HCT116 (cell line): ENCODE results near the gene ARMC8.

Experiments used
- CEBPB ChIP-seq: IDR thresholded peaks from 2 replicates; pipeline ENCODE4 v1.6.1; 2012; ENCODE audit warnings: low read depth
- EGR1 ChIP-seq: IDR thresholded peaks from 2 replicates; pipeline ENCODE4 v1.6.1; 2012; ENCODE audit warnings: low read depth
- EZH2 ChIP-seq: fragments of 200-600 bp; sonication (generic); IDR thresholded peaks from 2 replicates; pipeline ENCODE4 v1.6.1; 2017; ENCODE audit warnings: antibody characterized with exemption, mixed run types
- EZH2phosphoT487 ChIP-seq: fragments of 200-600 bp; IDR thresholded peaks from 2 replicates; pipeline ENCODE4 v1.6.1; 2018; ENCODE audit warnings: antibody characterized with exemption, borderline replicate concordance
- POLR2A ChIP-seq: IDR thresholded peaks from 2 replicates; pipeline ENCODE4 v1.7.0; 2011; ENCODE audit warnings: borderline replicate concordance; ENCODE audit not compliant: insufficient read depth, insufficient read length; ENCODE audit errors: extremely low read depth
- POLR2AphosphoS5 ChIP-seq: IDR thresholded peaks from 2 replicates; pipeline ENCODE4 v1.6.1; 2011; ENCODE audit warnings: mild to moderate bottlenecking, low read depth, low read length, moderate library complexity
- SIN3A ChIP-seq: IDR thresholded peaks from 2 replicates; pipeline ENCODE4 v1.6.1; 2012; ENCODE audit warnings: low read depth
- SP1 ChIP-seq: IDR thresholded peaks from 2 replicates; pipeline ENCODE4 v1.6.1; 2012; ENCODE audit warnings: low read depth
- YY1 ChIP-seq: IDR thresholded peaks from 2 replicates; pipeline ENCODE4 v1.6.1; 2011; ENCODE audit warnings: low read length, low read depth, moderate library complexity, mild to moderate bottlenecking; ENCODE audit not compliant: insufficient replicate concordance; ENCODE audit errors: extremely low read depth
- TF ChIP-seq, protein P1 (sequence below), 3 experiments: fragments of 200-600 bp in 1 of 3; sonication (generic) in 1 of 3; IDR thresholded peaks in 2 of 3; conservative IDR thresholded peaks in 1 of 3; 2 replicates each; pipeline ENCODE4 v1.5.1; 2012 to 2017; ENCODE audit warnings: low read depth in 2 of 3, low read length in 2 of 3, antibody characterized with exemption in 1 of 3, borderline replicate concordance in 1 of 3, control low read depth in 1 of 3, mild to moderate bottlenecking in 1 of 3, mixed read lengths in 1 of 3, mixed run types in 1 of 3, moderate library complexity in 1 of 3; ENCODE audit not compliant: insufficient read depth in 1 of 3

DNA sequence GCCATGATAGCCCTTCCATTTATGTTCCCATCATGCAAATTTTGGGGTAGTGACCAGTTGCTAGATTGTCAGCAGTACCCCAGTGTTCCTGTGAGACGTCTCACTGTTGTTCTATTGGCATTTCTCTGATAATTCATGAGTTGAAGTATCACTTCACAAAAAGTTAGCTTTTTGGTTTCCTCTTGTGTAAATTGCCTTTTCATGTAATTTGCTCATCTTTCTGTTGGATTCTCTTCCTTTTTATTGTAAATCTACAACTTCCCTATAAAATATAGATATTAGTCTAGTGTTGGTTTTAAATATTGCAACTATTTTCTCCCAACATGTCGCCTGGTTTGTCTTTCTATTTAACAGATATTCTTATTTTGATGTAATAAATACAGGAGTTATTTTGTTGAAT is 47.4 kb upstream of the ARMC8 start:
- TF ChIP-seq SP1 (no peak), EGR1 (no peak), CEBPB (no peak), POLR2AphosphoS5 (no peak), EZH2phosphoT487 (no peak), EZH2 (no peak), SIN3A (no peak), POLR2A (no peak), YY1 (no peak)
- TF ChIP-seq, protein P1, sequence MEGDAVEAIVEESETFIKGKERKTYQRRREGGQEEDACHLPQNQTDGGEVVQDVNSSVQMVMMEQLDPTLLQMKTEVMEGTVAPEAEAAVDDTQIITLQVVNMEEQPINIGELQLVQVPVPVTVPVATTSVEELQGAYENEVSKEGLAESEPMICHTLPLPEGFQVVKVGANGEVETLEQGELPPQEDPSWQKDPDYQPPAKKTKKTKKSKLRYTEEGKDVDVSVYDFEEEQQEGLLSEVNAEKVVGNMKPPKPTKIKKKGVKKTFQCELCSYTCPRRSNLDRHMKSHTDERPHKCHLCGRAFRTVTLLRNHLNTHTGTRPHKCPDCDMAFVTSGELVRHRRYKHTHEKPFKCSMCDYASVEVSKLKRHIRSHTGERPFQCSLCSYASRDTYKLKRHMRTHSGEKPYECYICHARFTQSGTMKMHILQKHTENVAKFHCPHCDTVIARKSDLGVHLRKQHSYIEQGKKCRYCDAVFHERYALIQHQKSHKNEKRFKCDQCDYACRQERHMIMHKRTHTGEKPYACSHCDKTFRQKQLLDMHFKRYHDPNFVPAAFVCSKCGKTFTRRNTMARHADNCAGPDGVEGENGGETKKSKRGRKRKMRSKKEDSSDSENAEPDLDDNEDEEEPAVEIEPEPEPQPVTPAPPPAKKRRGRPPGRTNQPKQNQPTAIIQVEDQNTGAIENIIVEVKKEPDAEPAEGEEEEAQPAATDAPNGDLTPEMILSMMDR (IDR thresholded peaks at IDR 0.05 in 2 of 3, conservative IDR thresholded peaks at IDR 0.05 in 1 of 3; ENCODE audit: borderline replicate concordance in 1 of 3, insufficient read depth in 1 of 3, low read depth in 2 of 3, low read length in 2 of 3): no peak
